IPS DF 19.7 (cell line): Measurements from ENCODE around the gene EID2B.

Experiments
- DNase-seq: peaks from one replicate; pipeline ENCODE4 v3.0.0-alpha.2; 2013; ENCODE audit warnings: low read depth, low spot score

The EID2B gene

GRCh38 chr19:39532233-39533002 lies at the start of gene EID2B:
Gene EID2B (minus strand): TSS chr19:39532852. CDS start chr19:39532802, 50 bp downstream.
- peak; percentile 78 for DNase-seq

GRCh38 chr19:39582442-39582841 lies 49.8 kb upstream of the EID2B start:
- no peak for DNase-seq

GRCh38 chr19:39568604-39569003 lies 36.0 kb upstream of the EID2B start:
- no peak for DNase-seq

- DNase-seq = no peak
These were observed 33.4 kb upstream of the EID2B start for GRCh38 chr19:39566064-39566463.

GRCh38 chr19:39563408-39563807 lies 30.8 kb upstream of the EID2B start:
- DNase-seq = no peak

- no peak for DNase-seq
These were observed 26.0 kb upstream of the EID2B start for GRCh38 chr19:39558624-39559117.

GRCh38 chr19:39557811-39558623 lies 25.4 kb upstream of the EID2B start:
- no peak for DNase-seq

- DNase-seq = no peak
These were observed 23.2 kb upstream of the EID2B start for GRCh38 chr19:39555883-39556282.

GRCh38 chr19:39554701-39555311 lies 22.2 kb upstream of the EID2B start:
- DNase-seq = no peak

GRCh38 chr19:39553082-39553652 lies 20.5 kb upstream of the EID2B start:
- no peak for DNase-seq

GRCh38 chr19:39550197-39550596 lies 17.5 kb upstream of the EID2B start:
- no peak for DNase-seq

GRCh38 chr19:39546599-39546998 lies 13.9 kb upstream of the EID2B start:
- DNase-seq = no peak

- DNase-seq = no peak
These were observed 12.3 kb upstream of the EID2B start for GRCh38 chr19:39544911-39545310.

- no peak for DNase-seq
These were observed 11.7 kb upstream of the EID2B start for GRCh38 chr19:39544226-39544903.

- no peak for DNase-seq
These were observed 10.8 kb upstream of the EID2B start for GRCh38 chr19:39543477-39543857.

GRCh38 chr19:39542206-39542605 lies 9.6 kb upstream of the EID2B start:
- no peak for DNase-seq

GRCh38 chr19:39540333-39540673 lies 7.7 kb upstream of the EID2B start:
- DNase-seq = no peak

- peak; percentile 67 for DNase-seq
These were observed 7.1 kb upstream of the EID2B start, which contains the start of gene EID2 for GRCh38 chr19:39539518-39540332. Gene EID2 (minus strand): TSS chr19:39540161. CDS start chr19:39540079, 82 bp downstream.

- DNase-seq = no peak
These were observed 6.5 kb upstream of the EID2B start for GRCh38 chr19:39539165-39539517.

GRCh38 chr19:39533791-39534190 lies 1.1 kb upstream of the EID2B start:
- no peak for DNase-seq
